Measurements from ENCODE around the gene TMEM145.

DNA sequence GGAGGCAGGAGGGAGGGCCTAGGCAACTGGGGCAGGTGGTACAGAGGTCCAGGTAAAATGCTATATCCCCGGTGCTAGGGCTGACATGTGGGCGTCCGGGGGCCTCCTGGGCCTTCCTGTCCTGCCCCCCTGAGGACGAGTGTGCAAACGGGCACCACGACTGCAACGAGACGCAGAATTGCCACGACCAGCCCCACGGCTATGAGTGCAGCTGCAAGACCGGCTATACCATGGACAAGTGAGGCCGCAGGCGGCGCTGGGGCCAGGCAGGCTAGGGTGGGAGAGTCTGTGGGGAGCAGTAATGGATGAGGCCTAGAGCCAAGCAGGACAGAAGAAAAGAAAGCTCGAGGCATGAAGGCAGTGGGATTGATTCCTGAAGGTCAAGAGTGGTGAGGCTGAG is 55.7 kb downstream of the TMEM145 start:
- TF ChIP-seq, protein P1, sequence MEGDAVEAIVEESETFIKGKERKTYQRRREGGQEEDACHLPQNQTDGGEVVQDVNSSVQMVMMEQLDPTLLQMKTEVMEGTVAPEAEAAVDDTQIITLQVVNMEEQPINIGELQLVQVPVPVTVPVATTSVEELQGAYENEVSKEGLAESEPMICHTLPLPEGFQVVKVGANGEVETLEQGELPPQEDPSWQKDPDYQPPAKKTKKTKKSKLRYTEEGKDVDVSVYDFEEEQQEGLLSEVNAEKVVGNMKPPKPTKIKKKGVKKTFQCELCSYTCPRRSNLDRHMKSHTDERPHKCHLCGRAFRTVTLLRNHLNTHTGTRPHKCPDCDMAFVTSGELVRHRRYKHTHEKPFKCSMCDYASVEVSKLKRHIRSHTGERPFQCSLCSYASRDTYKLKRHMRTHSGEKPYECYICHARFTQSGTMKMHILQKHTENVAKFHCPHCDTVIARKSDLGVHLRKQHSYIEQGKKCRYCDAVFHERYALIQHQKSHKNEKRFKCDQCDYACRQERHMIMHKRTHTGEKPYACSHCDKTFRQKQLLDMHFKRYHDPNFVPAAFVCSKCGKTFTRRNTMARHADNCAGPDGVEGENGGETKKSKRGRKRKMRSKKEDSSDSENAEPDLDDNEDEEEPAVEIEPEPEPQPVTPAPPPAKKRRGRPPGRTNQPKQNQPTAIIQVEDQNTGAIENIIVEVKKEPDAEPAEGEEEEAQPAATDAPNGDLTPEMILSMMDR (IDR thresholded peaks at IDR 0.05; ENCODE audit: low read length) = no peak
- TF ChIP-seq EZH2 (optimal IDR thresholded peaks at IDR 0.05; ENCODE audit: low read depth, low read length) (no peak), EZH2phosphoT487 (IDR thresholded peaks at IDR 0.05; ENCODE audit: low read length) (no peak)

Data from MM.1S (cell line).